Mammary epithelial cell (primary cell): ENCODE measurements around the gene UBASH3A.

Source experiments
- EZH2 ChIP-seq: IDR thresholded peaks from 2 replicates; pipeline ENCODE4 v1.6.1; 2012; ENCODE audit warnings: low read length, inconsistent platforms, borderline replicate concordance
- TF ChIP-seq, protein P1 (sequence below), 2 donors: IDR thresholded peaks in 1 of 2; conservative IDR thresholded peaks in 1 of 2; 2 replicates each; pipeline ENCODE4 v1.5.1; 2011 to 2012; ENCODE audit warnings: inconsistent platforms in 2 of 2, low read length in 2 of 2, mild to moderate bottlenecking in 2 of 2, control low read depth in 1 of 2, low read depth in 1 of 2; ENCODE audit not compliant: insufficient read depth in 1 of 2; ENCODE audit errors: extremely low read depth in 1 of 2

DNA sequence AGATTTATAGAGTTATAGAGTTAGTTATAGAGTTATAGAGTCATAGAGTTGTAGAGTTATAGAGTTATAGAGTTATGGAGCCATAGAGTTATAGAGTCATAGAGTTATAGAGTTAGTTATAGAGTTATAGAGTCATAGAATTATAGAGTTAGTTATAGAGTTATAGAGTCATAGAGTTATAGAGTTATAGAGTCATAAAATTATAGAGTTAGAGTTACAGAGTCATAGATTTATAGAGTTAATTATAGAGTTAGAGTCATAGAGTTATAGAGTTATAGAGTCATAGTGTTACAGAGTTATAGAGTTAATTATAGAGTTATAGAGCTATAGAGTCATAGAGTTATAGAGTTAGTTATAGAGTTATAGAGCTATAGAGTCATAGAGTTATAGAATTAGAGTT is 32.1 kb downstream of the UBASH3A start:
- no peak for TF ChIP-seq EZH2
- TF ChIP-seq, protein P1, sequence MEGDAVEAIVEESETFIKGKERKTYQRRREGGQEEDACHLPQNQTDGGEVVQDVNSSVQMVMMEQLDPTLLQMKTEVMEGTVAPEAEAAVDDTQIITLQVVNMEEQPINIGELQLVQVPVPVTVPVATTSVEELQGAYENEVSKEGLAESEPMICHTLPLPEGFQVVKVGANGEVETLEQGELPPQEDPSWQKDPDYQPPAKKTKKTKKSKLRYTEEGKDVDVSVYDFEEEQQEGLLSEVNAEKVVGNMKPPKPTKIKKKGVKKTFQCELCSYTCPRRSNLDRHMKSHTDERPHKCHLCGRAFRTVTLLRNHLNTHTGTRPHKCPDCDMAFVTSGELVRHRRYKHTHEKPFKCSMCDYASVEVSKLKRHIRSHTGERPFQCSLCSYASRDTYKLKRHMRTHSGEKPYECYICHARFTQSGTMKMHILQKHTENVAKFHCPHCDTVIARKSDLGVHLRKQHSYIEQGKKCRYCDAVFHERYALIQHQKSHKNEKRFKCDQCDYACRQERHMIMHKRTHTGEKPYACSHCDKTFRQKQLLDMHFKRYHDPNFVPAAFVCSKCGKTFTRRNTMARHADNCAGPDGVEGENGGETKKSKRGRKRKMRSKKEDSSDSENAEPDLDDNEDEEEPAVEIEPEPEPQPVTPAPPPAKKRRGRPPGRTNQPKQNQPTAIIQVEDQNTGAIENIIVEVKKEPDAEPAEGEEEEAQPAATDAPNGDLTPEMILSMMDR (conservative IDR thresholded peaks at IDR 0.05 in 1 of 2, IDR thresholded peaks at IDR 0.05 in 1 of 2; ENCODE audit: extremely low read depth in 1 of 2, insufficient read depth in 1 of 2, low read depth in 1 of 2, low read length in 2 of 2) = no peak
